ENCODE measurements around the gene KCNQ1.

KCNQ1 gene

DNA sequence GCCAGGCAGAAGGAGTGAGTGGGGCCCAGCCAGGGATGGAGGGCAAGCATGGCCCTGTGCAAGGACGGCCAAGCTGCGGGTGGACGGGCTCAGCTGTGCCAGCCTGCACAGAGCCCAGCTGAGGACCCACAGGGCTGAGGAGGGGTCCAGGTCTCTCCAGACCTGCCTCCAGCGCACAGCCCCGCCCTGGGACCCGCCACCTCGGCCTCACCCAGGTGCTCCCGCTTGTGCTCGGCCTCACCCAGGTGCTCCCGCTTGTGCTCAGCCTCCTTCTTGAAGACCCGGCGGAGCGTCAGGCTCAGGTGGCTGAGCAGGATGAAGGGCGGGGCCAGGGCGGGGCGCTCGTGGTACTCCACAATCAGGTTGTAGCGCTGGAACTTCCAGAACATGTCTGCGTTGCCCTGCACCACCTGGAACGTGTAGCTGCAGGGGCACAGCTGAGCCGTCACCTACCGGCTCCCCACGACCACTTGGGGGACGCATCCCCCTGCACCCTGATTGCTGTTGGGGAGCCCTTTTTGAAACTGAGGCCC lies 37.9 kb upstream of the KCNQ1 start:
- TF ChIP-seq, protein P1, sequence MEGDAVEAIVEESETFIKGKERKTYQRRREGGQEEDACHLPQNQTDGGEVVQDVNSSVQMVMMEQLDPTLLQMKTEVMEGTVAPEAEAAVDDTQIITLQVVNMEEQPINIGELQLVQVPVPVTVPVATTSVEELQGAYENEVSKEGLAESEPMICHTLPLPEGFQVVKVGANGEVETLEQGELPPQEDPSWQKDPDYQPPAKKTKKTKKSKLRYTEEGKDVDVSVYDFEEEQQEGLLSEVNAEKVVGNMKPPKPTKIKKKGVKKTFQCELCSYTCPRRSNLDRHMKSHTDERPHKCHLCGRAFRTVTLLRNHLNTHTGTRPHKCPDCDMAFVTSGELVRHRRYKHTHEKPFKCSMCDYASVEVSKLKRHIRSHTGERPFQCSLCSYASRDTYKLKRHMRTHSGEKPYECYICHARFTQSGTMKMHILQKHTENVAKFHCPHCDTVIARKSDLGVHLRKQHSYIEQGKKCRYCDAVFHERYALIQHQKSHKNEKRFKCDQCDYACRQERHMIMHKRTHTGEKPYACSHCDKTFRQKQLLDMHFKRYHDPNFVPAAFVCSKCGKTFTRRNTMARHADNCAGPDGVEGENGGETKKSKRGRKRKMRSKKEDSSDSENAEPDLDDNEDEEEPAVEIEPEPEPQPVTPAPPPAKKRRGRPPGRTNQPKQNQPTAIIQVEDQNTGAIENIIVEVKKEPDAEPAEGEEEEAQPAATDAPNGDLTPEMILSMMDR (IDR thresholded peaks at IDR 0.05), result no peak

DNA sequence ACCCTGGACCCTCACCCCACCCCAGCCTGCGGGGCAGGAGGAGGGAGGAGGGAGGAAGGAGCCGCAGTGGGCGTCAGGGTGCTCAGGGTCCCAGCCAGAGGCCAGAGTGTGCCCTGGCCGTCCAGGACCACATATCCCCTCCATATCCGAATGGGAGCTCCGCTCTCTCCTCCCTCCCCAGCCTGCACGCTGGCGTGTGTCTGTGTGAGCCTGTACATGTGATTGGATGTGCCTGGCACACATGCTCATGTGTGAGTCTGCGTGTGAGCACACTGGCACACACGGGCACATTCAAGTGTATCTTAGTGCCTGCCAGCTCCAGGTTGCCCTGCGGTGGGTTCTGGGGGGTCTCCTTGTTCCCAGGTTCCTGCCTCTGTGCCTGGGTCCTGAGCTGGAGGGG lies 36.1 kb upstream of the KCNQ1 start:
- TF ChIP-seq, protein P1 (IDR thresholded peaks at IDR 0.05), result no peak

- TF ChIP-seq, protein P1 (IDR thresholded peaks at IDR 0.05), result no peak
These were observed 35.7 kb upstream of the KCNQ1 start for GRCh38 chr11:2409126-2409525.

- TF ChIP-seq, protein P1 (IDR thresholded peaks at IDR 0.05), result no peak
These were observed 35.0 kb upstream of the KCNQ1 start for GRCh38 chr11:2409611-2410468.

DNA sequence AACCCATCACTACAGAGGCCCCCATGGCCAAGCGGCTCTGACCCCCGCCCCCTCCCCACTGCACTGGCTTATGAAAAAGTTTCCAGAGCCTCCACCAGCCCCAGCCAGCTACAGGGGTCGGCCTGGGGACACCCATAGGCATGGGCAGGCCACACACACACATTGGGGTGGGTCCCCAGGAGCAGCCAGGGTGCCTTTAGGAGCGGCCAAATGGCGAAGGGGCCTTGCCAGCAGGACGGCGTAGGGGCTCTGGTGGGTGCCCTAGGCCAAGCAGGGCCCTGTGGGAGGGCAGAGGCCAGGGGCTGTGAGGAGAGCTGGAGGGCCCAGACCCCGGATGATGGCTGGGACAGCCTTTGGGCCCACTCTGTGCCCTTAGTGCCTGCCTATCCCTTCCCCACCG lies 34.2 kb upstream of the KCNQ1 start:
- TF ChIP-seq, protein P1 (IDR thresholded peaks at IDR 0.05), result no peak

DNA sequence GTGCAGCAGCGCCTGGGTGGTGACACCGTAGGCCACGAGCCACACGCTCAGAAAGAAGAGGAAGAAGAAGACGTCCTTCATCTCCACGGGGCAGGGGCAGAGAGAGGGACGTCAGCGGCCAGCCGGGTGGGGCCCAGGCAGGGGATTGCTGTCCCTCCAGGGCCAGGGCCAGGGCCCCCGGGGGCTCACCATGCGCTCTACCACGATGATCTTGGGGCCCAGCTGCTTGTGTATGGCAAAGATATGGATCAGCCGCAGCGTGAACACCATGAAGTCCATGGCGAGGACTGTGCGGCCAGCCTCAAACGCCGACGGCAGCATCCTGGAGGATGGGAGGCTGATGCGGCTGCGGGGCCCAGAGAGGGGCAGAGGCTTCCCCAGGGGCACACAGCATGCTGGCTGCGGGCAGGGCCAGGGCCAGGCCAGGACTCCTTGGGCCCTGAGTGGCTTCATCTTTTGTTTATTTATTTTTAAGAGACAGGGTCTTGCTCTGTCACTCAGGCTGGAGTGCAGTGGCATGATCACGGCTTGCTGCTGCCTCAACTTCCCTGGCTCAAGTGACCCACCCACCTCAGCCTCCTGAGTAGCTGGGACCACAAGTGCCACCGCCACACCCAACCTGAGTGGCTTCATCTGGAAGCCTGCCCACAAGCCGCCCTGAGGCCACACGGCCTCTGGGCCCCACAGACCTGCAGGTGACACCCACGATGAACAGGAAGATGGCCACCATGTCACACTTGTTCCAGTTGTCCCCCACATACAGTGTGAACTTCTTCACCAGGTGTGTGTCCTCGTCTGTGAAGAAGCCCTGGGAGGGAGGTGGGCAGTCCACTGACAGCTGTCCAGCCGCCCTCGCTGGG lies 33.1 kb upstream of the KCNQ1 start:
- TF ChIP-seq, protein P1 (IDR thresholded peaks at IDR 0.05), result no peak

GRCh38 chr11:2412323-2412722 lies 32.5 kb upstream of the KCNQ1 start:
- TF ChIP-seq, protein P1 (IDR thresholded peaks at IDR 0.05), result no peak
